Measurements from ENCODE around the gene KIAA1217.

The KIAA1217 gene

GRCh38 chr10:24425151-24425550 is 216.2 kb downstream of the KIAA1217 start:
- Histone ChIP-seq H3K4me1 (ENCODE audit: low read depth, poor library complexity, severe bottlenecking) (no peaks in the 10 kb centered on the region), H3K79me2 (ENCODE audit: insufficient read depth, low read depth) (no peaks in the 10 kb centered on the region), H3K4me2 (no peak overlapping the region), H3K9ac (no peak overlapping the region), H3K27ac (no peak overlapping the region), H3K36me3 (ENCODE audit: insufficient read depth) (no peaks in the 10 kb centered on the region), H2AFZ (ENCODE audit: low read depth) (no peak overlapping the region), H3K27me3 (ENCODE audit: insufficient read depth, low read depth) (no peaks in the 10 kb centered on the region), H3K4me3 (IDR thresholded peaks at IDR 0.05; ENCODE audit: insufficient read depth, low read depth, low read length) (no peak overlapping the region), H4K20me1 (ENCODE audit: insufficient read depth) (no peaks in the 10 kb centered on the region)
- TF ChIP-seq, protein P1, sequence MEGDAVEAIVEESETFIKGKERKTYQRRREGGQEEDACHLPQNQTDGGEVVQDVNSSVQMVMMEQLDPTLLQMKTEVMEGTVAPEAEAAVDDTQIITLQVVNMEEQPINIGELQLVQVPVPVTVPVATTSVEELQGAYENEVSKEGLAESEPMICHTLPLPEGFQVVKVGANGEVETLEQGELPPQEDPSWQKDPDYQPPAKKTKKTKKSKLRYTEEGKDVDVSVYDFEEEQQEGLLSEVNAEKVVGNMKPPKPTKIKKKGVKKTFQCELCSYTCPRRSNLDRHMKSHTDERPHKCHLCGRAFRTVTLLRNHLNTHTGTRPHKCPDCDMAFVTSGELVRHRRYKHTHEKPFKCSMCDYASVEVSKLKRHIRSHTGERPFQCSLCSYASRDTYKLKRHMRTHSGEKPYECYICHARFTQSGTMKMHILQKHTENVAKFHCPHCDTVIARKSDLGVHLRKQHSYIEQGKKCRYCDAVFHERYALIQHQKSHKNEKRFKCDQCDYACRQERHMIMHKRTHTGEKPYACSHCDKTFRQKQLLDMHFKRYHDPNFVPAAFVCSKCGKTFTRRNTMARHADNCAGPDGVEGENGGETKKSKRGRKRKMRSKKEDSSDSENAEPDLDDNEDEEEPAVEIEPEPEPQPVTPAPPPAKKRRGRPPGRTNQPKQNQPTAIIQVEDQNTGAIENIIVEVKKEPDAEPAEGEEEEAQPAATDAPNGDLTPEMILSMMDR (conservative IDR thresholded peaks at IDR 0.05; ENCODE audit: low read depth, low read length): no peak

- Histone ChIP-seq H3K4me1 (ENCODE audit: low read depth, poor library complexity, severe bottlenecking) (no peaks in the 10 kb centered on the region), H3K27me3 (ENCODE audit: insufficient read depth, low read depth) (no peaks in the 10 kb centered on the region), H4K20me1 (ENCODE audit: insufficient read depth) (no peaks in the 10 kb centered on the region), H2AFZ (ENCODE audit: low read depth) (no peak overlapping the region), H3K9ac (no peak overlapping the region), H3K4me2 (no peak overlapping the region), H3K27ac (no peak overlapping the region), H3K36me3 (ENCODE audit: insufficient read depth) (no peaks in the 10 kb centered on the region), H3K4me3 (IDR thresholded peaks at IDR 0.05; ENCODE audit: insufficient read depth, low read depth, low read length) (no peak overlapping the region), H3K79me2 (ENCODE audit: insufficient read depth, low read depth) (no peaks in the 10 kb centered on the region)
- TF ChIP-seq, protein P1 (conservative IDR thresholded peaks at IDR 0.05; ENCODE audit: low read depth, low read length): no peak
These were observed 218.9 kb downstream of the KIAA1217 start for GRCh38 chr10:24427678-24428409.

DNA sequence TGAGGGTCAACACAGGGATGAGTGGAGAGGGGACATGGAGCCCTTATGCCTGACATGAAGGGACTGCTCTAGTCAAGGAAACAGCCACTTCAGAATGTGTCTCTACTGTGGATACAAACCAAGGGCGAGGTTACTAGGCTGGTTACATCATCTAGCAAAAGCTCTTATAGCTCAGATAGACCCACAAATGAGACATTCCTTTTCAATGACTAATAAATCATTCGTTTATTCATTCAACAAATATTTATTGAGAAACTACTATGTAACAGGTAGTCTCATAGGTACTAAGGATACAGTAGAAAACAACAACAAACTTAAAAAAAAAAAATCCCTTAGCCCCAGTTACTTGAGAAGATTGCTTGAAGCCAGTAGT is 219.5 kb downstream of the KIAA1217 start:
- no peak overlapping the region for H3K4me3 ChIP-seq (IDR thresholded peaks at IDR 0.05; ENCODE audit: insufficient read depth, low read depth, low read length)

DNA sequence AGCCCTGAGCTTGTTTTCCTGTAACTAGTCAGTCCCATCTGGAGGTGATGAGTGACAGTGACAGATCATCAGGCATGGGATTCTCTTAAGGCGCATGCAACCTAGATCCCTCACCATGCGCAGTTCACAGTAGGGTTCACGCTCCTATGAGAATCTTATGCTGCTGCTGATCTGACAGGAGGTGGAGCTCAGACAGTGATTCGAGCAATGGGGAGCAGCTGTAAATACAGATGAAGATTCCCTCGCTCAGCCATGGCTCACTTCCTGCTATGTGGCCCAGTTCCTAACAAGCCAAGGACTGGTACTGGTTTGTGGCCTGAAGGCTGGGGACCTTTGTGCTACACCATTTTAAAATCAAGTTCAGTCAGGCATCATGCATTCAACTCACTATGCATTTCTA is 221.7 kb downstream of the KIAA1217 start:
- H3K9ac ChIP-seq: no peak overlapping the region
- H3K79me2 ChIP-seq (ENCODE audit: insufficient read depth, low read depth): no peaks in the 10 kb centered on the region
- H3K4me3 ChIP-seq (IDR thresholded peaks at IDR 0.05; ENCODE audit: insufficient read depth, low read depth, low read length): no peak overlapping the region
- no peak overlapping the region for H3K27ac ChIP-seq
- H3K4me2 ChIP-seq: no peak overlapping the region
- no peak overlapping the region for H2AFZ ChIP-seq (ENCODE audit: low read depth)
- no peaks in the 10 kb centered on the region for H3K4me1 ChIP-seq (ENCODE audit: low read depth, poor library complexity, severe bottlenecking)
- no peaks in the 10 kb centered on the region for H4K20me1 ChIP-seq (ENCODE audit: insufficient read depth)
- H3K27me3 ChIP-seq (ENCODE audit: insufficient read depth, low read depth): no peaks in the 10 kb centered on the region
- TF ChIP-seq, protein P1 (conservative IDR thresholded peaks at IDR 0.05; ENCODE audit: low read depth, low read length): no peak
- no peaks in the 10 kb centered on the region for H3K36me3 ChIP-seq (ENCODE audit: insufficient read depth)

More for the DNA sequence above, 219.5 kb downstream of the KIAA1217 start:
- Histone ChIP-seq H3K79me2 (ENCODE audit: insufficient read depth, low read depth) (no peaks in the 10 kb centered on the region), H3K36me3 (ENCODE audit: insufficient read depth) (no peaks in the 10 kb centered on the region), H4K20me1 (ENCODE audit: insufficient read depth) (no peaks in the 10 kb centered on the region), H2AFZ (ENCODE audit: low read depth) (no peak overlapping the region), H3K4me1 (ENCODE audit: low read depth, poor library complexity, severe bottlenecking) (no peaks in the 10 kb centered on the region), H3K27me3 (ENCODE audit: insufficient read depth, low read depth) (no peaks in the 10 kb centered on the region), H3K4me2 (no peak overlapping the region), H3K27ac (no peak overlapping the region), H3K9ac (no peak overlapping the region)
- TF ChIP-seq, protein P1 (conservative IDR thresholded peaks at IDR 0.05; ENCODE audit: low read depth, low read length): no peak

Measured in KMS-11 (cell line).